Fibroblast of pulmonary artery (primary cell): Measurements from ENCODE around the gene MARCHF3.
A peak's percentile ranks its signal among the peaks of the same experiment; 100 is the strongest.
"Not testable (repeated sequence)": the region's sequence is repeated elsewhere in the genome, so short reads cannot be mapped to it uniquely, and the experiment has no call there.

ENCODE experiments used
- DNase-seq: peaks from one replicate; pipeline ENCODE4 v3.0.0-alpha.2; 2010; ENCODE audit warnings: low read depth
- H3K4me3 ChIP-seq: replicated peaks from 2 replicates; pipeline ENCODE4 v1.5.1; 2011; ENCODE audit warnings: low read depth, mild to moderate bottlenecking, control low read depth, low read length, moderate library complexity
- TF ChIP-seq, protein P1 (sequence below): IDR thresholded peaks from 2 replicates; pipeline ENCODE4 v1.5.1; 2011; ENCODE audit warnings: mild to moderate bottlenecking, control low read depth, low read length, inconsistent platforms; ENCODE audit errors: missing control alignments

MARCHF3 gene

DNA sequence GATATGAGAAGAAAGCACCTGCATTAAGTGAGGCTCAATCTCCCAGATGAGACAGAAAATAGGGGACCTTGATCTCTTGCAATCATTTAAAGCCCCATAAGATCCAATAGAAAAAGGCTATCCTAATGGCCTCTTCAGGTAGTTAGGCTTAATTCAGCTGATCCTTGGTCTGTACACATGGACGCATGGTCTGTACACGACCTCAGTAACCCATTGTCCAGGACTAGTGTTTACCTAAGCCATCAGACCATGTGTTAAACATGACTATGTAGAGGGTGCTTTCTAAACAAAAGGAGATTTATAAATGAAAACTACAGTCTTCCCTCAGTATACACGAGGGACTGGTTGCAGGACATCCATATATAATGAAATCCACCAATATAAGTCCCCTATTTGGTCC is 7.5 kb downstream of the MARCHF3 start:
- H3K4me3 ChIP-seq: no peak overlapping the region

DNA sequence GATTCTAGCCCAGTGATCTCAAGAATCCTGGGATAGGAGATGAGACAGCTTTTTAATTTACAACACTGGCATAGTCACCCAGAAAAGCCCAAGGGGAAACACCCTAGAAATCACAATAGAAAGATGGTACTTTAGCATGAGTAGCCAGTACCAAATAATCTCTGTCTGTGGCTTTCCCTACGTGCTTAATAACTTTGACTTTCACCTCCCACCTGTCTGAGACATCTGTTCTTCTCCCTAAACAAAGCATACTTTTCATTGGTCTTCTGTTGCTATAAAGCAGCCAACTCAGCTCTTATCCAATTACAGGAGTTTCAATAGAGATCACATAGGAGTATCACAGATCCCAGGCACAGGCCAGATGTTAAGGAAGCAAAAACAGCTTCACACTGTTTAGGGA is 10.4 kb downstream of the MARCHF3 start:
- TF ChIP-seq, protein P1, sequence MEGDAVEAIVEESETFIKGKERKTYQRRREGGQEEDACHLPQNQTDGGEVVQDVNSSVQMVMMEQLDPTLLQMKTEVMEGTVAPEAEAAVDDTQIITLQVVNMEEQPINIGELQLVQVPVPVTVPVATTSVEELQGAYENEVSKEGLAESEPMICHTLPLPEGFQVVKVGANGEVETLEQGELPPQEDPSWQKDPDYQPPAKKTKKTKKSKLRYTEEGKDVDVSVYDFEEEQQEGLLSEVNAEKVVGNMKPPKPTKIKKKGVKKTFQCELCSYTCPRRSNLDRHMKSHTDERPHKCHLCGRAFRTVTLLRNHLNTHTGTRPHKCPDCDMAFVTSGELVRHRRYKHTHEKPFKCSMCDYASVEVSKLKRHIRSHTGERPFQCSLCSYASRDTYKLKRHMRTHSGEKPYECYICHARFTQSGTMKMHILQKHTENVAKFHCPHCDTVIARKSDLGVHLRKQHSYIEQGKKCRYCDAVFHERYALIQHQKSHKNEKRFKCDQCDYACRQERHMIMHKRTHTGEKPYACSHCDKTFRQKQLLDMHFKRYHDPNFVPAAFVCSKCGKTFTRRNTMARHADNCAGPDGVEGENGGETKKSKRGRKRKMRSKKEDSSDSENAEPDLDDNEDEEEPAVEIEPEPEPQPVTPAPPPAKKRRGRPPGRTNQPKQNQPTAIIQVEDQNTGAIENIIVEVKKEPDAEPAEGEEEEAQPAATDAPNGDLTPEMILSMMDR: no peak
- DNase-seq: no peak
- no peak overlapping the region for H3K4me3 ChIP-seq

More for the DNA sequence above, 7.5 kb downstream of the MARCHF3 start:
- TF ChIP-seq, protein P1: no peak
- DNase-seq: no peak

DNA sequence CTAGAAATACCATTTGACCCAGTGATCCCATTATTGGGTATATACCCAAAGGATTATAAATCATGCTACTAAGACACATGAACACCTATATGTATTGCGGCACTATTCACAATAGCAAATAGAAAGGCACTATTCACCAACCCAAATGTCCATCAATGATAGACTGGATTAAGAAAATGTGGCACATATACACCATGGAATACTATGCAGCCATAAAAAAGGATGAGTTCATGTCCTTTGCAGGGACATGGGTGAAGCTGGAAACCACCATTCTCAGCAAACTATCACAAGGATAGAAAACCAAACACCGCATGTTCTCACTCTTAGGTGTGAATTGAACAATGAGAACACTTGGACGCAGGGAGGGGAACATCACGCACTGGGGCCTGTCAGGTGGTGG is 13.6 kb downstream of the MARCHF3 start:
- DNase-seq, H3K4me3 ChIP-seq: not testable (repeated sequence)

DNA sequence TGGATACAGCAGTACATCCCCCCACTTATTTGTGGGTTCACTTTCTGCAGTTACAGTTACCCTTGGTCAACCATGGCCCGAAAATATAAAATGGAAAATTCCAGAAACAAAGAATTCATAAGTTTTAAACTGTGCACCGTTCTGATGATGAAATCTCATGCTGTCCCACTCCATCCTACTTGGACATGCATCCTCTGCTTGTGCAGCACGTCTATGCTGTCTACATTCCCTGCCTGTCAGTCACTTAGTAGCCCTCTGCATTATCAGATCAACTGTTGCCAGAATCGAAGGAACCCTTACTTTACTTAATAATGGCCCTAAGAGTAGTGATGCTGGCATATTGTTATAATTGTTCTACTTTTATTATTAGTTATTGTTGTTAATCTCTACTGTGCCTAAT is 14.6 kb downstream of the MARCHF3 start:
- TF ChIP-seq, protein P1: no peak
- H3K4me3 ChIP-seq: no peak overlapping the region
- DNase-seq: no peak

DNA sequence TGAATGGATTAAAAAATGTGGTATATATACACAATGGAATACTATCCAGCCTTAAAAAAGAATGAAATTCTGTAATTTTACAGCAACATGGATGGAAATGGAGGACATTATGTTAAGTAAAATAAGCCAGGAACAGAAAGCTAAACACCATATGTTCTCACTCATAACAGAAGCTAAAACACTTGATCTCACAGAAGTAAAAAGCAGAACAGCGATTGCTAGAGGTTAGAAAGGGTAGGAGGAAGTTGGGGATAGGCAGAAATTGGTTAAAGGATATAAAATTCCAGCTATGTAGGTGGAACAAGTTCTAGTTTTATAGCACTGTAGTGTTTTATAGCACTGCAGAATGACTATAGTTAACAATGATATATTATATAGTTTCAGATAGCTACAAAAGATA is 15.8 kb downstream of the MARCHF3 start:
- no peak for DNase-seq
- H3K4me3 ChIP-seq: no peak overlapping the region
- TF ChIP-seq, protein P1: no peak

DNA sequence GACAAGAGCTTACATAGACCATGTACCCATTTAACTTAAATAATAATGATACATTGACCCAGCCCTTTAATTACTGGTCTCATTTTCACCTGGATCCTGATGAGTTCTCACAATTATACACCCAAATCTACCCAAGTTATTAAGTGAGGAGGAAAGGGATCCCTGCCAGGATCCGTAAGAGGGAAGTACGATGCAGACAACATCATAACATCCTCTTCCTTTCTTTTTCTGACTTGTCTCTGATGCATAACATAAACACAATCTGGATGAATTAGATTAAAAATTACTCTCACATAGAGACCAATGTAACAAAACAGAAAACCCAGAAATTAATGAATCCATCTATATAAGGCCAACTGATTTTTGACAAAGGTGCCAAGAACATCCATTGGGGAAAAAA is 17.0 kb downstream of the MARCHF3 start:
- DNase-seq: no peak
- peak overlapping the region; percentile 17 for H3K4me3 ChIP-seq
- TF ChIP-seq, protein P1: no peak

DNA sequence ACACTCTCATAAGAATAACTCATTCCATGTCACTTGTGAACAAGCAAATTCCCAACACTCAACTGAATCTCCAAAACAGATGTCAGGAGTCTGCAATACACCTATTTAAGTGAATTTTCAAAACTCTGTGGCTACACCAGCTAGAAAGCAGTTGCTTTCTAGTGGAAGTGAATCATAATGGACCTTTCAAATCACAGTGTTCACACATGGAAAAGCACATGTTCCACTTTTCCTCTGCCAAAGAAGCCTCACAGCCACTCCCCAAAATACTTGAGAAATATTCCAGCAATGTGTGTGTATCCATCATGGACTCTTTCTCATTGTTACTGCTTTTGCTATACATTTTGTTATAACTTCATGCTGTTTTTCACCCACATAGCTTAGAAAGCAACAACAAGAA is 17.4 kb downstream of the MARCHF3 start:
- TF ChIP-seq, protein P1: no peak
- DNase-seq: peak; percentile 75
- H3K4me3 ChIP-seq: no peak overlapping the region
